GM18858 (cell line): Measurements from ENCODE around the gene LEKR1.
A peak's percentile ranks its signal among the peaks of the same experiment; 100 is the strongest.
"Not testable (repeated sequence)": the region's sequence is repeated elsewhere in the genome, so short reads cannot be mapped to it uniquely, and the experiment has no call there.

Experiments used
- ATAC-seq: cut with Tn5 transposase; IDR thresholded peaks from one replicate; pipeline ENCODE4 v1.9.1; 2021; ENCODE audit not compliant: unreplicated experiment

LEKR1 gene

GRCh38 chr3:156834435-156834834 is 8.3 kb downstream of the LEKR1 start:
- no peak for ATAC-seq

- no peak for ATAC-seq
Measured at GRCh38 chr3:156834962-156835535, 8.9 kb downstream of the LEKR1 start.

GRCh38 chr3:156836701-156837100 is 10.5 kb downstream of the LEKR1 start:
- ATAC-seq, result no peak

- ATAC-seq, result no peak
Measured at GRCh38 chr3:156837115-156837514, 11.0 kb downstream of the LEKR1 start.

- no peak for ATAC-seq
Measured at GRCh38 chr3:156838035-156838434, 11.9 kb downstream of the LEKR1 start.

- ATAC-seq, result no peak
Measured at GRCh38 chr3:156840826-156841689, 14.9 kb downstream of the LEKR1 start.

- ATAC-seq, result no peak
Measured at GRCh38 chr3:156843071-156843808, 17.1 kb downstream of the LEKR1 start.

GRCh38 chr3:156847752-156848448 is 21.7 kb downstream of the LEKR1 start:
- ATAC-seq, result no peak

- ATAC-seq, result peak; percentile 99
Measured at GRCh38 chr3:156859578-156859977, 33.4 kb downstream of the LEKR1 start.

- ATAC-seq, result no peak
Measured at GRCh38 chr3:156860873-156861272, 34.7 kb downstream of the LEKR1 start.

GRCh38 chr3:156862338-156862737 is 36.2 kb downstream of the LEKR1 start:
- ATAC-seq, result no peak

GRCh38 chr3:156865732-156866131 is 39.6 kb downstream of the LEKR1 start:
- ATAC-seq, result no peak

GRCh38 chr3:156867174-156867573 is 41.0 kb downstream of the LEKR1 start:
- no peak for ATAC-seq

- no peak for ATAC-seq
Measured at GRCh38 chr3:156867920-156868319, 41.8 kb downstream of the LEKR1 start.

GRCh38 chr3:156873906-156874305 is 47.8 kb downstream of the LEKR1 start:
- ATAC-seq, result no peak

- not testable (repeated sequence) for ATAC-seq
Measured at GRCh38 chr3:156879491-156879890, 53.3 kb downstream of the LEKR1 start.

- ATAC-seq, result no peak
Measured at GRCh38 chr3:156885761-156886160, 59.6 kb downstream of the LEKR1 start.

GRCh38 chr3:156888176-156888575 is 62.0 kb downstream of the LEKR1 start:
- ATAC-seq, result no peak

- ATAC-seq, result no peak
Measured at GRCh38 chr3:156888576-156888975, 62.4 kb downstream of the LEKR1 start.

GRCh38 chr3:156892701-156893100 is 66.5 kb downstream of the LEKR1 start:
- ATAC-seq, result no peak

GRCh38 chr3:156895374-156895773 is 69.2 kb downstream of the LEKR1 start:
- ATAC-seq, result not testable (repeated sequence)
